Glutamatergic neuron (in vitro differentiated cells): ENCODE results near the gene ST6GALNAC5. TPM values are rescaled to one million over a fixed set of nuclear protein-coding genes. Genes with fewer than 3 reads are reported as not detected.
"Not testable (repeated sequence)": the region's sequence is repeated elsewhere in the genome, so short reads cannot be mapped to it uniquely, and the experiment has no call there.

Experiments
- DNase-seq: peaks from one replicate; pipeline ENCODE4 v3.0.0; 2022
- H3K27ac Mint-ChIP-seq: one replicate; pipeline ENCODE4 v1.8.0; 2020; ENCODE audit warnings: mild to moderate bottlenecking, mixed read lengths, inconsistent platforms; ENCODE audit not compliant: unreplicated experiment
- H3K27me3 Mint-ChIP-seq: one replicate; pipeline ENCODE4 v1.8.0; 2020; ENCODE audit warnings: mild to moderate bottlenecking, moderate library complexity, mixed read lengths, inconsistent platforms; ENCODE audit not compliant: unreplicated experiment
- H3K36me3 Mint-ChIP-seq: one replicate; pipeline ENCODE4 v1.8.0; 2020; ENCODE audit warnings: mild to moderate bottlenecking, mixed read lengths, inconsistent platforms; ENCODE audit not compliant: unreplicated experiment
- H3K4me1 Mint-ChIP-seq: one replicate; pipeline ENCODE4 v1.8.0; 2020; ENCODE audit warnings: mild to moderate bottlenecking, low read depth, mixed read lengths, inconsistent platforms; ENCODE audit not compliant: unreplicated experiment
- H3K4me3 Mint-ChIP-seq: one replicate; pipeline ENCODE4 v1.8.0; 2020; ENCODE audit warnings: mild to moderate bottlenecking, mixed read lengths, inconsistent platforms; ENCODE audit not compliant: unreplicated experiment
- H3K9me3 Mint-ChIP-seq: one replicate; pipeline ENCODE4 v1.8.0; 2020; ENCODE audit warnings: mild to moderate bottlenecking, moderate library complexity, mixed read lengths, inconsistent platforms; ENCODE audit not compliant: unreplicated experiment
- CTCF ChIP-seq: fragments of 200-600 bp; sonication (generic); IDR thresholded peaks from one replicate; pipeline ENCODE4 v1.5.0; 2021; ENCODE audit not compliant: partially characterized antibody, unreplicated experiment
- total RNA-seq: library from RNA; stranded (reverse); fragmentation: NEBNext Ultra II Directional; extraction: Animal tissue kit (Norgen Biotek cat#: 25700); gene quantifications from one replicate; pipeline ENCODE4 v1.2.1, GENCODE V29; 2021; ENCODE audit not compliant: unreplicated experiment

The ST6GALNAC5 gene
- total RNA-seq, 1 donor from 2014 or later: 141 TPM

- Mint-ChIP-seq H3K36me3 (peaks cover 9% of the 10 kb centered on the region), H3K27ac (peak overlapping the region; percentile 90), H3K27me3 (peaks cover 8% of the 10 kb centered on the region), H3K4me1 (peaks cover 29% of the 10 kb centered on the region), H3K4me3 (peak overlapping the region; percentile 91), H3K9me3 (peaks cover 10% of the 10 kb centered on the region)
- peak; percentile 44 for DNase-seq
- TF ChIP-seq CTCF: no peak
These were observed 1.6 kb downstream of the ST6GALNAC5 start for GRCh38 chr1:76868916-76869315.

GRCh38 chr1:76870037-76870436 is 2.8 kb downstream of the ST6GALNAC5 start:
- no peak for DNase-seq
- H3K4me1 Mint-ChIP-seq: peaks cover 29% of the 10 kb centered on the region
- TF ChIP-seq CTCF: no peak
- peak overlapping the region; percentile 91 for H3K4me3 Mint-ChIP-seq
- no peak overlapping the region for H3K27ac Mint-ChIP-seq
- peaks cover 14% of the 10 kb centered on the region for H3K36me3 Mint-ChIP-seq
- H3K9me3 Mint-ChIP-seq: peaks cover 10% of the 10 kb centered on the region
- H3K27me3 Mint-ChIP-seq: peaks cover 8% of the 10 kb centered on the region

GRCh38 chr1:76871355-76871974 is 4.2 kb downstream of the ST6GALNAC5 start:
- TF ChIP-seq CTCF: no peak
- DNase-seq: no peak
- H3K4me1 Mint-ChIP-seq: peaks cover 19% of the 10 kb centered on the region
- H3K27me3 Mint-ChIP-seq: peaks cover 8% of the 10 kb centered on the region
- peaks cover 24% of the 10 kb centered on the region for H3K36me3 Mint-ChIP-seq
- peaks cover 14% of the 10 kb centered on the region for H3K9me3 Mint-ChIP-seq
- peak overlapping the region; percentile 91 for H3K4me3 Mint-ChIP-seq
- peak overlapping the region; percentile 90 for H3K27ac Mint-ChIP-seq

GRCh38 chr1:76872944-76873343 is 5.7 kb downstream of the ST6GALNAC5 start:
- Mint-ChIP-seq H3K27me3 (peaks cover 8% of the 10 kb centered on the region), H3K36me3 (peaks cover 32% of the 10 kb centered on the region), H3K9me3 (peaks cover 12% of the 10 kb centered on the region), H3K27ac (no peak overlapping the region), H3K4me1 (peaks cover 16% of the 10 kb centered on the region), H3K4me3 (no peak overlapping the region)
- no peak for TF ChIP-seq CTCF
- DNase-seq: no peak

GRCh38 chr1:76876655-76877395 is 9.5 kb downstream of the ST6GALNAC5 start:
- no peak for DNase-seq
- H3K27ac Mint-ChIP-seq: no peak overlapping the region
- no peak overlapping the region for H3K4me3 Mint-ChIP-seq
- peaks cover 2% of the 10 kb centered on the region for H3K4me1 Mint-ChIP-seq
- peaks cover 4% of the 10 kb centered on the region for H3K9me3 Mint-ChIP-seq
- TF ChIP-seq CTCF: no peak
- peaks cover 32% of the 10 kb centered on the region for H3K36me3 Mint-ChIP-seq
- no peaks in the 10 kb centered on the region for H3K27me3 Mint-ChIP-seq

GRCh38 chr1:76879014-76879413 is 11.7 kb downstream of the ST6GALNAC5 start:
- not testable (repeated sequence) for H3K4me1 Mint-ChIP-seq, H3K27ac Mint-ChIP-seq, H3K27me3 Mint-ChIP-seq, DNase-seq, H3K4me3 Mint-ChIP-seq, H3K9me3 Mint-ChIP-seq
- H3K36me3 Mint-ChIP-seq: peaks cover 23% of the 10 kb centered on the region
